Activated naive CD8-positive, alpha-beta T cell treated with anti-CD3 and anti-CD28 coated beads, Interleukin-2, amount 50 U/mL, for 16 hours (primary cell): Measurements from ENCODE around the gene SMG5.
"Not testable (repeated sequence)": the region's sequence is repeated elsewhere in the genome, so short reads cannot be mapped to it uniquely, and the experiment has no call there.

ENCODE experiments used
- DNase-seq: peaks from one replicate; pipeline ENCODE4 v3.0.0-alpha.2; 2020; ENCODE audit warnings: low read depth, low spot score

SMG5 gene

GRCh38 chr1:156245451-156246232 lies 37.0 kb downstream of the SMG5 start:
- no peak for DNase-seq

GRCh38 chr1:156244712-156245111 lies 37.9 kb downstream of the SMG5 start:
- no peak for DNase-seq

GRCh38 chr1:156244126-156244525 lies 38.5 kb downstream of the SMG5 start:
- no peak for DNase-seq

- no peak for DNase-seq
Measured at GRCh38 chr1:156242738-156243137, 39.9 kb downstream of the SMG5 start.

GRCh38 chr1:156241926-156242325 lies 40.7 kb downstream of the SMG5 start, which contains the start of gene BGLAP:
TSS of gene BGLAP (plus strand) at chr1:156242184. CDS start at chr1:156242232, 48 bp downstream.
- DNase-seq: no peak

GRCh38 chr1:156241311-156241811 lies 41.3 kb downstream of the SMG5 start:
- no peak for DNase-seq

GRCh38 chr1:156238248-156238647 lies 44.4 kb downstream of the SMG5 start:
- no peak for DNase-seq

- no peak for DNase-seq
Measured at GRCh38 chr1:156236164-156236563, 46.5 kb downstream of the SMG5 start.

- DNase-seq: no peak
Measured at GRCh38 chr1:156233426-156234127, 49.0 kb downstream of the SMG5 start.

- DNase-seq: no peak
Measured at GRCh38 chr1:156232201-156232894, 50.3 kb downstream of the SMG5 start.

GRCh38 chr1:156230473-156230837 lies 52.2 kb downstream of the SMG5 start:
- no peak for DNase-seq

- no peak for DNase-seq
Measured at GRCh38 chr1:156229809-156230472, 52.7 kb downstream of the SMG5 start.

GRCh38 chr1:156228501-156228900 lies 54.1 kb downstream of the SMG5 start:
- DNase-seq: no peak

GRCh38 chr1:156226782-156227181 lies 55.8 kb downstream of the SMG5 start:
- no peak for DNase-seq

- DNase-seq: no peak
Measured at GRCh38 chr1:156226116-156226538, 56.5 kb downstream of the SMG5 start.

GRCh38 chr1:156225677-156226014 lies 57.0 kb downstream of the SMG5 start:
- no peak for DNase-seq

- DNase-seq: no peak
Measured at GRCh38 chr1:156221986-156222692, 60.5 kb downstream of the SMG5 start.

GRCh38 chr1:156220226-156220625 lies 62.4 kb downstream of the SMG5 start:
- no peak for DNase-seq

- no peak for DNase-seq
Measured at GRCh38 chr1:156217871-156218270, 64.8 kb downstream of the SMG5 start.

- DNase-seq: not testable (repeated sequence)
Measured at GRCh38 chr1:156216361-156217086, 66.1 kb downstream of the SMG5 start.
